Measurements from ENCODE around the gene AP2A2. TPM values are rescaled to one million over a fixed set of nuclear protein-coding genes. Genes with fewer than 3 reads are reported as not detected.
A peak's percentile ranks its signal among the peaks of the same experiment; 100 is the strongest.

AP2A2 gene
- total RNA-seq, 1 donor from 2014 or later, result 100 TPM

DNA sequence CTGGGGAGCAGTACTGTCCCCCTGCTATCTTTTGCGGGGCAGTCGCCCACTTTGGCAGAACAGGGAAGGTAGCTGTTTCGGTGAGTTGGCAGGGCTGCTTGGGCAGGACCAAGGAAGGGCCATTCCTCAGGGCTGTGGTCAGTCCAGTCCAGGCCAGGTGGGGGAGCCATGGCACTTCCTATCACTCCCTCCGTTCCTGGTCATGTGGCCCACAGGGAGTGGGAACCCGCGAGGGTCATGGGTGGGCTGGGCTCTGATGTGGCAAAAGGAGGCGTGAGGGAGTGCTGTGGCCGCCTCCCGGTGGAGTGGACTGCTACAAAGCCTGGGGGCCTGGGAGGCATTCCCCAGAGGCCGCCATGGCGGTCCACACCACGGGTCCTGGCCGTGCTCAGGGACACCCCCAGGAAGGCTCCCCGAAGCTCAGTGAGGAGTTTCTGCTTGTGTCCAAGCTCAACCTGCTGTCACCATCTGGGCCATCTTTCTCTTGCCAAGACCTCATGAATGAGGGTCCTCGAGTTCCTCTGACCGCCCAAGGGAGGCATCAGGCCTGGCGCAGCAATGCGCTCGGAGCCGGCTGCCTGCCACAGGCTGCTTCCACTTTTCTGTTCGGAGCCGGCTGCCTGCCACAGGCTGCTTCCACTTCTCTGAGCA, 27.0 kb upstream of the AP2A2 start:
- DNase-seq (ENCODE audit: low spot score), result no peak

DNA sequence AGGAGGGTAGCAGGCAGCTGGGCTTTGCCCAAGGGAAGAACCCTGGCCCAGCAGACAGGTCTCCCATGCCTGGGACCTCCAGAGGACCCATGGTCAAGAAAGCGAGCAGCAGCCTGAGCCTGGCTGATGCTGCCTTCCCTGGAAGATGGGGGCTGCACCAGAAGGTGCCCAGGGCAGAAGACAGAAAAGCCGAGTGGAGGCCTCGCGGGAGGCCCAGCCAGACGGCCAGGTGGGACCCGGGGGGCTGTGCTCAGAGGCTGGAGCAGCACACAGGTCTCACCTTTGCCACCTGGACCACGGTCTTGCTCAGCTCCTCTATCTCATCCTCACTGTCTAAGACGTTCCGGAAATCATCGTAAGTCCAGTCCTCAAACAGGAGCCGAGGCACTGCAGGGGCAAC, 25.9 kb upstream of the AP2A2 start:
- DNase-seq (ENCODE audit: low spot score), result no peak

DNA sequence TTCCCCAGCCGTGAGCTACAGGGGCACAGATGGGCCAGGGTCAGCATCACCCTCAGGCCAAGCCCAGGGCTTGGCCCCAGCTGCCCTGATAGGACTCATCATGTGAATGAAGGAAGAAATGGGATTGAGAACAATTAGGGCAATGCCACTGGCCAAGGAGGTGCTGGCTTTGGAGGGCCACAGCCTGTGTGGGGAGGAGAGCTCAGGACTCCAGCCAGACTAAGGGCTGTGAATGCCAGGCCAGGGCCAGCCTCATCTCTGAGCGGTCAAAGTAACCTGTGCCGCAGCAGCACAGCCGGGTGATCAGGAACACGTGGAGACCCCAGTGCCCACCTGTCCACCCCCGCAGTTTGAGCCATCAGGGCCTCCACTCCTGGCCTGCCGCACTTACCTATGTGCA, 25.1 kb upstream of the AP2A2 start:
- DNase-seq (ENCODE audit: low spot score), result no peak

DNA sequence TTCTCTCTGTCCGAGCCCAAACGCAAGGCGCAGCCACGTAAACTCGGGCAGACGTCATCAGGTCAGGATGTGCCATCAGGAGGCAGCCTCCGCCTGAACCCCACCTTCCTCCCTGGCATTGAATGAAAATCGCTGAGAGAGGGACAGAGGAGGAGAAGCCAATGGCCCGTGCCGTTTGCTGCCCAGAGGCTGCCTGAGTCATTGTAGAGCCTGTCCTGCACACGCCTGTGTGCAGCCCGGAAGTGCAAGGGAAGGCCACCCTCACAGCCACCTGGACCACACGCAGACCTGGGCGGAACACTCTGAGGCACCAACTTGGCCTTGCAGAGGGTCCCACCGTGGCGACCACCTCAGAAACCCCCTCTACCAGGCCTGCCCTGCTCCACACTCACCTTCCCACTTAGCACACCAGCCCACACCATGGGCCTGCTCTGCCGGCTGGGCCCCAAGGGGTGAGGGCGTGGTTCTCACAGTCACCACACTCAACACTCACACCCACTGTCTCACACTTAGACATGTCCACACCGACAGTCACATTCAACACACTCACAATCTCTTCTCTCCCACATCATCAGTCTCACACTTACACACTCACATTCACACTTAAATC, 24.1 kb upstream of the AP2A2 start:
- no peak for DNase-seq (ENCODE audit: low spot score)

DNA sequence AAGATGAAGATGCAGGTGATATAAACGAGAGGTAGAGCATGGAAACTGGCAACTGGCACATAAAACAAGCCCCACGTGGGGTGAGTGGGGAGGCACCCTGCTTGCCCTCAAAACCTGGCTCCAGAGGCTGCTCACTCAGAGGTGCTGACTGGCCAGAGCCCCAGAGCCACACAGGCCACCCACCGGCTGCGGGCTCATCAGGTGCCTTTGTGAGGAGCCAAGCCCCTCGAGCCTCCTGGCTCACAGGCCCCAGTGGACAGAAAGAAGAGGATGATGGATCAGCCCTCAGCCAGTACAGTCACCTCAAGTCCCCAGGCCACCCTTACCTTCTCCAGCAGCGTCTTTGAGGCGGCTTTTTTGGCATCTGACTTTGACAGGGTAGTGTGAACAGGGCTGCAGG, 21.3 kb upstream of the AP2A2 start:
- no peak for DNase-seq (ENCODE audit: low spot score)

DNA sequence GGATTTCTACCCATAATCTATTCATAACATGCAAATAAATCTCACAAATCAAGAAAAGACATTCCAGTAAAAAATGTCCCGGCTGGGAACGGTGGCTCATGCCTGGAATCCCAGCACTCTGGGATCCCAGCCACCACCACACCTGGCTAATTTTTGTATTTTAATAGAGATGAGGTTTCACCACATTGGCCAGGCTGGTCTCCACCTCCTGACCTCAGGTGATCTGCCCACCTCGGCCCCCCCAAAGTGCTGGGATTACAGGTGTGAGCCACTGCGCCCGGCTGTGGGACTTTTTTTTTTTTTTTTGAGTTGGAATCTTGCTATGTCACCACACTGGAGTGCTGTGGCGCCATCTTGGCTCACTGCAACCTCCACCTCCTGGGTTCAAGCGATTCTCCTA, 19.7 kb upstream of the AP2A2 start:
- DNase-seq (ENCODE audit: low spot score), result no peak

DNA sequence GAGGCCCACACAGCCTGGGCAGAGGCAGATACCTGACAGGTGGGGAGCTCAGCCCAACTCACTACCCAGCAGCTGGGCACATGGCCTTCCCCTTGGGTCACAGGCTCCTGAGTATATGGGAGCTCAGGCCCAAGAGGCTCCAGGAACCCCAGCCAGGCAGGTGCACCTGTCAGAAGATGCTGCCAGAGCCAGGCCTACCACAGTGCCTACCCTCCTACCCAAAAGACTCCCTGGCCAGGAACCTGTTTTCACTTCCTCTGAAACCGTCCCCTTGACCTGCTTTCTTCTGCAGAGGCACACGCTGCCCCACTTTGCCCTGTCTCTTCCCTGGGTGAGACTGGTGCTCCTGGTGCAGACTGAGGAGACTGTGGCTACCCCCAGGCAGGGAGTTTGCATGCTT, 18.0 kb upstream of the AP2A2 start:
- no peak for DNase-seq (ENCODE audit: low spot score)

DNA sequence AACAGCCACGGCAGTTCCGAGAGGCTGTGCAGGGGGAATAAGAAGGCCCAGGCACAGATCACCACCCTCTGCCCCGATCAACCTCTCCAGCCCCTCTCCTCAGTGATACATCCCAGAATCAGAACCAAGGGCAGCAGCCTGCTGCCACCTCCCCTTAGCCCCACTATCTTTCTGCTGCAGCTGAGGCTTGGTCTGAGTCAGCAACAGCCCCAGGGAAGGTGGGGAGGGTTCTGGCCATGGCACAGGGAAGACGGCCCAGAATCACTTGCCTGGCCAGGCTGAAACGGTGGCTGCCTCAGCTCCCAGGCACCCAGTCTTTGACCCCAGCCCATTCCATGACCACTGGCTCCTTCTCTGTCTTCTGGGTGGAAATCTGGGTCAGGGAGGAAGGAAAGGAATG, 17.4 kb upstream of the AP2A2 start:
- DNase-seq (ENCODE audit: low spot score), result no peak

DNA sequence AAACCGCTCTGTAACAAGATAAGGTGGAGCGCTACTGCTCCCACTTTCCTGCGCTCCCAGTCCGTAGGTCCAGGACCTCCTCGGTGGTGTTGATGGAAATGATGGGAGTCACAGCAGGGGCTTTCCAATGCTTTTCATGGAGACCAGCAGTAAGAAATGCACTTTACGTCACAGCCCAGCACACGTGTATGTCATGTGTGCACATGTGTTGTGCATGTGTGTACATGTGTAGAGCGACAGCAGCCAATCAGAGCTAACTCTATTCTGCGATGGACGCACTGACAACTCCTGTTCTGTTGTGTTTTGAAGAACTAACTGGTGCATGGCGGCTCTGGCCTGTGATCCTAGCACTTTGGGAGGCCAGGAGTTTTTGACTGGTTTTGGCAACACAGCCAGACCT, 16.3 kb upstream of the AP2A2 start:
- no peak for DNase-seq (ENCODE audit: low spot score)

DNA sequence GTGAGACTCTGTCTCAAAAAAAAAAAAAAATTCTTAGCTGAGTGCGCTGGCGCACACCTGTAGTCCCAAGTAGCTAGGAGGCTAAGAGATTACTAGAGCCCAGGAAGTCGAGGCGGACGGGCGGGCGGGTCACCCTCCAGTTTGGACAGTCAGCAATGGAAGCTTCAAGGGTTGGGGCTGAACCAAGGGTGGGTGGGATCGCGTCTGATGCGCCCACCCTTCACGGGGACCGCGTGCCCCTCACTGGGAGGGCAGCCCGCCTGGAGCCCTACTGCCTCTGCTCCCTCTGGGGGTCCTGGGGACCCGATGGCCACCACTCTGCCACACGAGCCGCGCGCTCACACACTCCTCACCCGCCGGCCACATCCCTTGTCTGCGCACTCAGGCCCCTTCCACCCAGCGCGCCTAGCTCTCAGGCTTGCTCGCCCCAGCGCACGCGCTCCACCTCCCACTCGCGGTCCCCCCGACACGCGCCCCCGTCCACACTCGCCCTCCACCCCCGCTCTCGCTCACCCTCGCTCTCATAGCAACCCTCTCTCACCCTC, 15.6 kb upstream of the AP2A2 start:
- DNase-seq (ENCODE audit: low spot score), result no peak

DNA sequence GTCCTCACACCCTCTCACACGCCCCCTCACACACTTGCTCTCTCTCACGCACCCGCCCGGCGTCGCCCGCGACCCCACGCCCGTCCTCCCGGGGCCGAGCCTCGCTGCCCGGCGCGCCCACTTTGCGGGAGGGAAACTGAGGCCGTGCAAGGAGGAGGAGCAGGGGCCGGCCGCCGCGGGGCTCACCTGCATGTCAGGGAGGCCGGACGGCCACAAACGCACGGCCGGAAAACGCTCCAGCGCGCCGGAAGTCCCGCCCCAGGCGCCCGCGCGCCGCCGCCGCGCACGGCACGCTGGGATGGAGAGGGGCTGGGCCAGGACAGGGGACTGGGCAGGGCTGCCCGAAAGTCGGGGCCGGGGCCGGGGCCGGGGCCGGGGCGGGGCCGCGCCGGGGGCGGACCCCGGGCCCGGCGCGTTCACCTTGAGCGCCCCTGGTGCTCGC, 15.1 kb upstream of the AP2A2 start, which contains the start of gene CHID1:
Gene CHID1 (minus strand): TSS at position 222 of the 442 bp plus-strand sequence. CDS start 5,994 bp downstream, outside the sequence.
- DNase-seq (ENCODE audit: low spot score), result peak; percentile 89

DNA sequence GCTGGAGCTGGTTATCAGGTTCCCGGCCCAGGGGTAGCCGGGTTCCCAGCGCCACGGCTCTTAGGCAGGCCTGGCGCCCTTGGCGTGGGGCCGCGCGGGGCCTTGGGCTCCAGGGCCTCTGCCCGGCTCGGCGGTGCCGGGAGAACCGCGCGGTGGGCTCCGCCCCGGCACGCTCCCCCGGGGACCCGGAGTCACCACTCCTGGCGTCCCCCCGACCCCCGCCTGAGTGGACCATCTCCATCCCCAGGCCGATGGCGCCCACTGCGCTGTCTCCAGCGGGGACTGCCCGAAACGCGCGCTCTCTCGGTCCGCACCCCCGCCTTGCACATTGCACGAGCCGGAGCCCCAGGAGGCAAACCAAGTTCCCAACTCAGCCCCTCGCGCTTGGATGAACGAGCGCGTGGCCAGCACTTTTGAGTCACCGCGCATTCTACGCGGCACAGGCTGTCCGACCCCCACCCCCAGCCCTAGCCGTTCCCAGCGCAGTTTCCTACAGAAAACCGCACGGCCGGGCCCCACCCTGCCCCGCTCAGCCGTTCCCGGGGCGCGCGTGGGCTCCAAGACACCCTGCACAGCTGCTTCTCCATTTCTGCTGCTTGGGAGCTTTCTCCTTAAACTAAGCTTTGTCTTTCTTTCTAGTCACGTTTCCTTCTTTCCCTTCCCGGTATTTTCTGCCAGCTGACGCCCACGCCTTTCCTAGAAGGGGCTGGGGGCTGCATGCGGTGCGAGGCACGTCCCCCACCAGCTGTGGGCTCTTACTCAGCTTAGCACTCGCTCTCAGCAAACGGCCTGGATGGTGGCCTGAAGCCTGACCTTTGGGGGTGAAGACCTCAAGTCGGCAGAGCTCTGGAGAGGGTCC, 14.4 kb upstream of the AP2A2 start:
- no peak for DNase-seq (ENCODE audit: low spot score)

DNA sequence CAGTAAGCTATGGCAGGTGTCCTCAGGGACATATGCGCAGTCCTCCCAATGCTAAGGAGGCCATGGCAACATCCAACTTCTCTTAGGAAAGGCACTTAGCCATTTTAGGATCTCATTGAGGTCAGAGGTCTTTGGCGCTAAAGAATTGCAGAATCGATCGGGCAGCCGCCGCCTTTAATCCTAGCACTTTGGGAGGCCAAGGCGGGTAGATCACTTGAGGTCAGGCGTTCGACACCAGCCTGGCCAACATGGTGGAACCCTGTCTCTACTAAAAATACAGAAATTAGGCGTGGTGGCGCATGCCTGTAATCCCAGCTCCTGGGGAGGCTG, 13.8 kb upstream of the AP2A2 start:
- no peak for DNase-seq (ENCODE audit: low spot score)

DNA sequence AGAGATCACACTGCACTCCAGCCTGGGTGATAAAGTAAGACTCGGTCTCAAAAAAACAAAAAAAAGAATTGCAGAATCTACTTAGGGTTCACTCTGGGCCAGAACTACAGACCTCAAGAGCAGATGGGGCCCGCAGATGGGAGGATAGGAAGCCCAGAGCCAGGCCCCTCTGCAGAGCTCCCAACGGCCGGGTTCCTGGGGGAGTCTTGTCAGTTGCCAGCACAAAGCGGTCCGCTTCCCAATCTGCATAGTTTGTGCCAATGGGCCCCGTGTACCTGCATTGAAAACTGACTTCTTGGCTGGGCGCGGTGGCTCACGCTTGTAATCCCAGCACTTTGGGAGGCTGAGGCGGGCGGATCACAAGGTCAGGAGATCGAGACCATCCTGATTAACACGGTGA, 13.4 kb upstream of the AP2A2 start:
- DNase-seq (ENCODE audit: low spot score), result no peak

DNA sequence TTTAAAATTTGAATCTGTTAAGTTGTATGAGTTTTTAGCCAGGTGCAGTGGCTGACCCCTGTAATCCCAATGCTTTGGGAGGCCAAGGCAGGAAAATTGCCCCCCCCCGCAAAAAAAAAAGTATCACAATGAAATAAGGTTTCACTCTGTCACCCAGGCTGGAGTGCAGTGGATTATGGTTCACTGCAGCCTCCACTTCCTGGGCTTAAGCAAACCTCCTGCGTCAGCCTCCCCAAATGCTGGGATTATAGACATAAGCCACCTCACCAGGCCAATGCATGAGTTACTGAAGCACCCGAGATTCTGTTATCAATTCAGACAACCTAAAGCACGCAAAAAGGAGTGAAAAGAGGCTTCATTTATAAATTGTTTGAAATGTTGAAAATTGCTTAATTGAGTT, 12.6 kb upstream of the AP2A2 start:
- DNase-seq (ENCODE audit: low spot score), result no peak

DNA sequence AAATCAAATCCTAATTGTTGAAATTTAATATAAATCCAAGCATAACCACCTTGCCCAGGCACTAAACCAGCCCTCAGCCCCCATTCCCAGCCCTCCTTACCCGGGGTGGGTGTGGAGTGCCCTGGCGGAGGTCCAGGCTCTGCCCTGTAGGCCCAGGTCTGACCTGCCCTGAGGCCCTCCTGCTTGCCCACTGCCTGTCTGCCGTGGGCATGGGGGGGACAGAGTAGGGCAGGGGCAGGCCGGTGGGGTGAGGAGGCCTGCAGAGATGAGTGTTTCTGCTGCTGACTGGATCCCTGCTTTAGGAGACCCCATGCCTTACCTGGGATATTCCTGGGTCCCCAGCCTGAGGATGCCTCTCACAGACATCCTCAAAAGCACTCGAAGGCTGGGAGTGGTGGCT, 11.5 kb upstream of the AP2A2 start:
- no peak for DNase-seq (ENCODE audit: low spot score)

DNA sequence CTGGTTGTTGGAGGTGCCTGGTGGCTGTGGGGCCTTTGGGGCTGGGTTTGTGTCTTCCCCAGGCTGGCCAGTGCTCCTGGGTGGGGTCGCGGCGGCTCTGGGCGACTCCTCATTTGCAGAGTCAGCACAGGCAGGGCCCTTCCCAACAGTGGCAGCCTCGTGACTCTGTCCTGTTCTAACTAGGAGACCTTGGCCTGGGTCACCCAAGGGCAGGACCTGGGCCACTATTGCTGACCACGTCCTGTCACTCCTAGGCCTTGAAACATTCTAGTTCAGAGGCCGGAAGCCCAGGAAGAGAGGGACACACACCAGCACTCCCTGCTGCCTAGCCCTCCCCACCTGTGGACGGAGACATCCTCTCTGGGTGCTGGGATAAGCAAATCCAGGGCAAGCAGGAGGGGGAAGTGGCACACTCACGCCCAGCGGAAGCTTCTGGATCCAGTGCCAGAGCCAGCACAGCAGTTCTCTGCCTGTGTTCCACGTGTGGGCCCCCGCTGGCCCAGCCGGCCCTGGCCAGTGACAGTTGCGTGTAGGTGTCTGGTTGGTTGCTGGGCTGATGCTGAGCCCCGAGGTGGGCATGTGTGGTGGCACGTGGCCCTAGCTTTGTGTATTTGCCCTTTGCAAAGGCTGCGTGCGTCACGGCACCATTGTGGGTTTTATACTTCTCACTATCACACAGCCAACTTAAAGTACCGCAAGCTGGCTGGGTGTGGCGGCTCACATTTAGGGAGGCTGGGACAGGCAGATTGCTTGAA, 10.7 kb upstream of the AP2A2 start:
- DNase-seq (ENCODE audit: low spot score), result peak; percentile 61

DNA sequence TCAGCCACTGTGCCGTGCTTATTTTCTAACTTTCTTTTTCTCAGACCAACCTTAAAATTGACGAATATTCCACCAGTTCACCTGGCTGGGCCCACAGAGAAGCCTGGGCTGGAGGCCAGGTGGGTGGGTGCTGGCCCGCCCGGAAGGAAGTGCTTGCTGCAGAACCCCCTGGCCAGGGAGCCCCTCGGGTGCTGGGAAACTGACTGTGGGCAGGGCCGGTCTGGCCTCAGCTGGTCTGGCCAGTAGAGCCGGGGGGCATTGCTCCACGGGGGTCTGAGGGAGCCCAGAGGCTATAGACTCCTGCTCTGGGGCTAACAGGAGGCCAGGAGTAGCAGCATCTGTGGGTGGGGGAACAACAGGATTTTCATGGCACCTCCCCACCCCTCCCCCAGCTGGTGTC, 8.2 kb upstream of the AP2A2 start:
- no peak for DNase-seq (ENCODE audit: low spot score)

DNA sequence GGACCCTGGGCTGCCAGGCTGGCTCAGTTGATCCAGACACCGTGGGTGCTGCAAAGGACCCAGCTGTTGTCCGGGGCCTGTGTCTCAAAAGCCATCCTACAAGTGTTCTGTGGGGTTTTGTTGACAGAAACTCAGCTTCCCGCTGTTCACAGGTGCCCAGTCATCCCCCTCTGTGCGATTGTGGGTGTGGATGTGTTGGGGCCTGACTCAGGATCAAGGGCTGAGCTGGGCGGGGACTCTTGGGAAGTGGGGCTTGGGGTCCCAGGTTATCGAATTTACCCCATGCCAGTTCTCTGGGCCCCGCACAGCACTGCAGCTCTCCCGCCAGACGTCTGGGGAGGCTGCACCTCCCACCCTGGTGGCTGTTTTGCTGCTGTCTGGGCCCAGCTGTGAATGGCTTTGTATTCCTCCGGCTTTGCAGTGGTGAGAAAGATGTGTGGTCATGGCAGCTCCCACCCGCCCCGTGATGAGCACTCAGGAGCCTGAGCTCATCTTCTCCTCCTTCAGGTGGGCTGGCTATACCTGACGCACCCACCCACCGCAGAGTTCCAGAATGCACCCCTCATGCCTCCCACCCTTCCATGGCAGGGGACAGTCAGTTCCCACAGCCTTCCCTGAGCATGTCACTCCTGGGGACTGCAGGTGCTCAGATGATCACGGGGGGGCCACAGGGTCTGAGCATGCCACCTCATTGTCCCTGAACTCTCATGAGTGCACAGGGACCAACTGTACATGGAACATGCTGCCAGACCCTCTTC, 3.6 kb upstream of the AP2A2 start:
- DNase-seq (ENCODE audit: low spot score), result no peak

DNA sequence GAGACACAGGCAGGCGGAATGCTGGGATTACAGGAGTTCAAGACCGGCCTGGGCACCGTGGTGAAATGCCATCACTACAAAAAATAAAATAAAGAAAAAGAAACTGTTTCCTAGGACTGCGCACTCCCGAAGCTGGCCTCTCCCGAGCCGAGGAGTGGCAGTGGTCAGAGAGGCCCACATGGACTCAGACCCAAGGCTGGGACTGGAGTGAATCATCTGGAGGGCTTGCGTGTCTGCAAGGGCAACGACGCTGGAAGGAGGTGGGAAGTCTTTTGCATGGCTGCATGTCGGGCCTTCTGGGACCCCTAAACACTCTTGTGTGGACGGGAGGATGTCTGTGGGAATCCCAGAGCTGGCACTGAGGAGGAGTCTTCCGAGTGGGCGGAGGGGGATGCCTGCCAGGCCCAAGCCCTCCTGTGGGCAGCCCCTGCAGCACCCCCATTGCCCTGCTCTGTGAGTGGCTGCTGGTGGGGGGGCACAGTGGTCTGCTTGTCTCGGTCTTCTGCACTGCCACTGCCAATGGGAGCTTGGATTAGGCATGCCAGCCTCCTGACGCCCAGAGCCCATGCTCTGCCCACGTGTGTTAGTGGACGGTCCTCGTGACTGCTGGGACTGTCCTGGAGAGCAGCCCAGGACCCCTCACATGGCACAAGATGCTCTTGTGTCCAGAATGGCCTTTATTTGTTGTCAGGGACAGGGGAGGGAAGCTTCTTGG, 1.8 kb upstream of the AP2A2 start:
- DNase-seq (ENCODE audit: low spot score), result no peak
